ENCODE measurements around the gene LRCH1.

GRCh38 chr13:46659413-46660065 is 106.6 kb downstream of the LRCH1 start:
- TF ChIP-seq, protein P1, sequence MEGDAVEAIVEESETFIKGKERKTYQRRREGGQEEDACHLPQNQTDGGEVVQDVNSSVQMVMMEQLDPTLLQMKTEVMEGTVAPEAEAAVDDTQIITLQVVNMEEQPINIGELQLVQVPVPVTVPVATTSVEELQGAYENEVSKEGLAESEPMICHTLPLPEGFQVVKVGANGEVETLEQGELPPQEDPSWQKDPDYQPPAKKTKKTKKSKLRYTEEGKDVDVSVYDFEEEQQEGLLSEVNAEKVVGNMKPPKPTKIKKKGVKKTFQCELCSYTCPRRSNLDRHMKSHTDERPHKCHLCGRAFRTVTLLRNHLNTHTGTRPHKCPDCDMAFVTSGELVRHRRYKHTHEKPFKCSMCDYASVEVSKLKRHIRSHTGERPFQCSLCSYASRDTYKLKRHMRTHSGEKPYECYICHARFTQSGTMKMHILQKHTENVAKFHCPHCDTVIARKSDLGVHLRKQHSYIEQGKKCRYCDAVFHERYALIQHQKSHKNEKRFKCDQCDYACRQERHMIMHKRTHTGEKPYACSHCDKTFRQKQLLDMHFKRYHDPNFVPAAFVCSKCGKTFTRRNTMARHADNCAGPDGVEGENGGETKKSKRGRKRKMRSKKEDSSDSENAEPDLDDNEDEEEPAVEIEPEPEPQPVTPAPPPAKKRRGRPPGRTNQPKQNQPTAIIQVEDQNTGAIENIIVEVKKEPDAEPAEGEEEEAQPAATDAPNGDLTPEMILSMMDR (conservative IDR thresholded peaks at IDR 0.05; ENCODE audit: low read depth in 2 of 2): no peak
- TF ChIP-seq POLR2AphosphoS5 (IDR thresholded peaks at IDR 0.05; ENCODE audit: low read depth): no peak
- TF ChIP-seq, protein P2, sequence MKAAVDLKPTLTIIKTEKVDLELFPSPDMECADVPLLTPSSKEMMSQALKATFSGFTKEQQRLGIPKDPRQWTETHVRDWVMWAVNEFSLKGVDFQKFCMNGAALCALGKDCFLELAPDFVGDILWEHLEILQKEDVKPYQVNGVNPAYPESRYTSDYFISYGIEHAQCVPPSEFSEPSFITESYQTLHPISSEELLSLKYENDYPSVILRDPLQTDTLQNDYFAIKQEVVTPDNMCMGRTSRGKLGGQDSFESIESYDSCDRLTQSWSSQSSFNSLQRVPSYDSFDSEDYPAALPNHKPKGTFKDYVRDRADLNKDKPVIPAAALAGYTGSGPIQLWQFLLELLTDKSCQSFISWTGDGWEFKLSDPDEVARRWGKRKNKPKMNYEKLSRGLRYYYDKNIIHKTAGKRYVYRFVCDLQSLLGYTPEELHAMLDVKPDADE (IDR thresholded peaks at IDR 0.05): no peak
- TF ChIP-seq EZH2 (IDR thresholded peaks at IDR 0.05; ENCODE audit: low read depth, unreplicated experiment): no peak
- TF ChIP-seq NANOG (IDR thresholded peaks at IDR 0.05; ENCODE audit: borderline replicate concordance): no peak
